IgD-negative memory B cell (primary cell): ENCODE results near the gene KIAA0319L. TPM values are rescaled to one million over a fixed set of nuclear protein-coding genes. Genes with fewer than 3 reads are reported as not detected.
"Not testable (repeated sequence)": the region's sequence is repeated elsewhere in the genome, so short reads cannot be mapped to it uniquely, and the experiment has no call there.

ENCODE experiments used
- H3K27ac Mint-ChIP-seq, 3 donors: one replicate each; pipeline ENCODE4 v1.8.0; 2020 to 2022; ENCODE audit warnings: mild to moderate bottlenecking in 3 of 3, mixed read lengths in 3 of 3, moderate library complexity in 1 of 3
- H3K27me3 Mint-ChIP-seq: one replicate; pipeline ENCODE4 v1.8.0; 2021; ENCODE audit warnings: mixed read lengths
- H3K36me3 Mint-ChIP-seq: one replicate; pipeline ENCODE4 v1.8.0; 2020; ENCODE audit warnings: mild to moderate bottlenecking, mixed read lengths
- H3K4me1 Mint-ChIP-seq, 3 donors: one replicate each; pipeline ENCODE4 v1.8.0; 2020 to 2022; ENCODE audit warnings: mixed read lengths in 3 of 3, mild to moderate bottlenecking in 1 of 3
- H3K4me3 Mint-ChIP-seq, 4 donors: one replicate each; pipeline ENCODE4 v1.8.0; 2020 to 2022; ENCODE audit warnings: mild to moderate bottlenecking in 4 of 4, mixed read lengths in 4 of 4, moderate library complexity in 3 of 4
- H3K9me3 Mint-ChIP-seq, 3 donors: one replicate each; pipeline ENCODE4 v1.8.0; 2020 to 2021; ENCODE audit warnings: mixed read lengths in 3 of 3, mild to moderate bottlenecking in 1 of 3
- polyA plus RNA-seq: library from polyadenylated mRNA; unstranded; fragments of 300-500 nt; fragmentation: Illumina TruSeq; gene quantifications from one replicate; pipeline ENCODE4 v1.2.3, GENCODE V29; 2021

Gene KIAA0319L
- polyA plus RNA-seq, 1 donor from 2014 or later, result 25.2 TPM

DNA sequence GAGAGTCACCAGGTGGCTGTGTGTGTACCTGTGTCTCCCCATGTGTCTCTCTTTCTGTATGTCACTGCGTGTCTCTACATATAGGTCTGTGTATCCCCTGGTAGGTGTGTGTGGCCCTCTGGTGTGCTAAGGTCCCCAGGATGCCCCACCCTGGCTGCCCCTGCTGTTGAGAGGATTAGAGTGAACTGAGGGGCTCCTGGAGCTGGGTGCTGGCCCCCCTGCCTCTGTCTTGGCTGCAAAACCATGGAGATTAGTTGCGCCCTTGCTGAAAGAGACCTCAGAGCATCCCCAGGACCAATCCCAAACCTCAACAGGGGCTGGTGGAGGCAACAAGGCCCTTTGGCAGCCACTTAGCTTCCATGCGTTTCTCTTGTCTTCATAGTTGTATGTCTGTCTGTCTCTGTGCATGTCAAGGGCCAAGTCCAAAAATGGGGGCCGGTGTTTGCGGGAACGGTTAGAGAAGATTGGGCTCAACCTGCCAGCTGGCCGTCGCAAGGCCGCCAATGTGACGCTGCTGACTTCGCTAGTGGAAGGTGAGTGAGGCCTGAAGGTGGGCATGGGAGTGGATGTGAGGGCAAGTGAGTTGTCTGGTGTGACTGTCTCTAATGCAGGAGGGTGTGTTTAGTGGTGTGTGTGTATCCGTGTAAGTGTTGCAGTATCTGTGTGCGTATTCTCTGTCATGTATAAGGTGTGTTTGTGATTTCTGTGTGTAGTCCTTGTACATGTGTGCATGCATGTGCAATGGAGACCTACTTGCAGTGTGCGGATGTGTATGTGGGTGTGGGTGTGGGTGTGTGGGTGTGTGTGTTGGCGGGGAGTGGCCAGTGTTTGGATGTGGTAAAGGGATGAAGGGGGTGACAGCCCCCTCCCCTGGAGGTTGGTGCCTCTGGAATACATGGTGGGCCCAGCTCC, 32.6 kb upstream of the KIAA0319L start:
- peaks cover 5% of the 10 kb centered on the region for H3K36me3 Mint-ChIP-seq
- H3K27ac Mint-ChIP-seq, result peak overlapping the region in 1 of 3 donors; percentile 13
- no peaks in the 10 kb centered on the region for H3K9me3 Mint-ChIP-seq
- peaks cover 0 to 1% (median 0%) of the 10 kb centered on the region in 3 donors for H3K4me1 Mint-ChIP-seq
- H3K27me3 Mint-ChIP-seq, result no peaks in the 10 kb centered on the region
- no peak overlapping the region for H3K4me3 Mint-ChIP-seq

DNA sequence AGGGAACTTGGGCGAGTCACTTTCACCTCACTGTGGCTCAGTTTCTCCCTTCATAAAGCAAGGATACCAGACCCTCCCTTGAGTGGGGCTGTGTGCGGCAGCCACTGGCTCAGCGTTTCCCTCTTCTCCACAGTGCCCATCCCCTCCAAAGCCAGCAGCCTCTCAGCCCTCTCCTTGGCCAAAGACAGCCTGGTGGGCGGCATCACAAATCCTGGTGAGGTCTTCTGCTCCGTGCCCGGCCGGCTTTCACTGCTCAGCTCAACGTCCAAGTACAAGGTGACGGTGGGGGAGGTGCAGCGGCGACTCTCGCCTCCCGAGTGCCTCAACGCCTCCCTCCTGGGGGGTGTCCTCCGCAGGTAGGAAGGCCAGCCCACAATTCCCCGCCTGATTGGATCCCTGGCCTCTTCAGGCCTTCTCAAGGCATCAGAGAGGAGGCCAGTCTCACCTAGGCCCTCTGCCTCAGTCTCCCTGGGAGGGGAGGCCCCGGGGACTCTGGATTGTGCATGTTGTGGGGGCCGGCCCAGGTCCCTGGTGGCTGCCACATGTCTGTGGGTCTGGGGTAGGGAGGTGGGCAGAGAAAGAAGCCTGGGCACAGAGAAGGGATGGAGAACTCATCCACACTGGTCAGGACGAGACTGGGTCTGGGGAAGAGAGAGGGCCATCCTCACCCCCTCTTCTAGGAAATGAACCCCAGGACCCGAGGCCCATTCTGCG, 31.2 kb upstream of the KIAA0319L start:
- no peaks in the 10 kb centered on the region for H3K27me3 Mint-ChIP-seq
- peaks cover 0 to 1% (median 0%) of the 10 kb centered on the region in 3 donors for H3K4me1 Mint-ChIP-seq
- peaks cover 5% of the 10 kb centered on the region for H3K36me3 Mint-ChIP-seq
- H3K27ac Mint-ChIP-seq, result no peak overlapping the region
- no peaks in the 10 kb centered on the region for H3K9me3 Mint-ChIP-seq
- H3K4me3 Mint-ChIP-seq, result peak overlapping the region in 1 of 4 donors; percentile 41

DNA sequence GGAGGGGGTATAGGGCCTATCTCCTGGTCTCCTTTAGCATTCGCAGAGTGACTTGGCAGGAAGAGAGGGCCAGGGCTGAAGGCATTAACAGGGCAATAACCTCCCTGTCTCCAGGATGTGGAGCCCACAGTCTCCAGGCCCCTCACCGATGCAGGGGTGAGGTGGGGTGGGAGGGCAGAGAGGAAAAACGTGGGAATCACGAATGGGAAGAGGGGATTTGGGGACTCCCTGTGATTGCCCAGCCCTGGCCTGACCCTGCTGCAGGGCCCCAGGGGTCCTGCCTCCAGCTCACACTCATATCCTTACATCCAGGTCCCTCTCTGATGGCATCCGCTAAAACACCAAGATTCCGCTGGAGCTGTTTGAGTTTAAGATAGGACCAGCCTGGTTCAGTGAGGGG, 30.5 kb upstream of the KIAA0319L start:
- Mint-ChIP-seq H3K4me1 (peaks cover 0 to 3% (median 0%) of the 10 kb centered on the region in 3 donors), H3K9me3 (no peaks in the 10 kb centered on the region), H3K4me3 (no peak overlapping the region), H3K27me3 (no peaks in the 10 kb centered on the region), H3K36me3 (peaks cover 5% of the 10 kb centered on the region), H3K27ac (no peak overlapping the region)

DNA sequence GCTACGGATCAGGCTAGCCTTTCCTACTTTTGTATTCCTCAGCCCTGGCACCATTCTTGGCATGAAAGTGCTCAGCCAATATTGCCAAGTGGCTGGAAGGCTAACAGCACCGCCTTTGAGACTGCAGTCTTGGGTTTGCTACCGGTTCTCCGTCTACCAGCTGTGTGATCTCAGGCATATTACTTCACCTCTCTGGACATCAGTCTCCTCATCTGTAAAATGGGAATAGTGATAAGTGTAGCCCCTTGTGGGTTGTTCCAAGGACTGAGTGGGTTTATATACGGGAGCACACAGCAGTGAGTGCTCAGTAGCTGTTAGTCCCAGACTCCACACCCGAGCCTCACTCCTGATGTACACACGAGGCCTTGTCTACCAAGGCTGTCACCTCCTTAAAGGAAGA, 29.6 kb upstream of the KIAA0319L start:
- peaks cover 5% of the 10 kb centered on the region for H3K36me3 Mint-ChIP-seq
- H3K4me1 Mint-ChIP-seq, result peaks cover 0 to 3% (median 0%) of the 10 kb centered on the region in 3 donors
- no peaks in the 10 kb centered on the region for H3K27me3 Mint-ChIP-seq
- no peak overlapping the region for H3K4me3 Mint-ChIP-seq
- no peaks in the 10 kb centered on the region for H3K9me3 Mint-ChIP-seq
- no peak overlapping the region for H3K27ac Mint-ChIP-seq

DNA sequence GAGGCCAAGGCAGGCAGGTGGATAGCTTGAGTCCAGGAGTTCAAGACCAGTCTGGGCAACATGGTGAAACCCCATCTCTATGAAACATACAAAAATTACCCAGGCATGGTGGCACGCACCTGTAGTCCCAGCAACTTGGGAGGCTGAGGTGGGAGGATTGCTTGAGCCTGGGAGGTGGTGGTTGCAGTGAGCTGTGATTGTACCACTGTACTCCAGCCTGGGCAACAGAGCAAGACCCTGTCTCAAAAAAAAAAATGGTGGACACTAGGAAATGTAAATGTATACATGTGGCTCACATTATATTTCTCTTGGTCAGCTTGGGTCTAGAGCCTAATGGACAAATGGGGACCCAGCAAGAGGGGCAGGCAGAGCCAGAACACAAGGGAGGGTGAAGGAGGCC, 28.6 kb upstream of the KIAA0319L start:
- not testable (repeated sequence) for H3K27ac Mint-ChIP-seq, H3K9me3 Mint-ChIP-seq, H3K36me3 Mint-ChIP-seq, H3K27me3 Mint-ChIP-seq, H3K4me3 Mint-ChIP-seq, H3K4me1 Mint-ChIP-seq

DNA sequence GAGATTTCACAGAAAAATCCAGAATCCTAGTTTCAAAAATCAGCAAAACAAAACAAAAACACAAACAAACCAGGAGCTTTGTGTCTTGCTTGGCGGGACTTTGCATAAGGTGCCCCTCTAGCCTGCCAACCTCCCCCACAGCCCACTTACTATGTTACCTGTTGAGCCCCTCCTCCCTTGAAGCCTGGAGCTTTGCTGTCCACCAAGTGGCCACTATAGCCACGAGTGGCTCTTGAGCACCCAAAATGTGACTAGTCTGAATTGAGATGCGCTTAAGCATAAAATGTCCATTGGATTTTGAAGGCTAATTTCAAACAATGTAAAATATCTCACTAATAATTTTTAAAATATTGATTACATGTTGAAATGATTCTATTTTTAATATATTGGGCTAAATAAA, 28.1 kb upstream of the KIAA0319L start:
- Mint-ChIP-seq H3K27me3 (no peaks in the 10 kb centered on the region), H3K4me1 (peaks cover 0 to 5% (median 5%) of the 10 kb centered on the region in 3 donors)

DNA sequence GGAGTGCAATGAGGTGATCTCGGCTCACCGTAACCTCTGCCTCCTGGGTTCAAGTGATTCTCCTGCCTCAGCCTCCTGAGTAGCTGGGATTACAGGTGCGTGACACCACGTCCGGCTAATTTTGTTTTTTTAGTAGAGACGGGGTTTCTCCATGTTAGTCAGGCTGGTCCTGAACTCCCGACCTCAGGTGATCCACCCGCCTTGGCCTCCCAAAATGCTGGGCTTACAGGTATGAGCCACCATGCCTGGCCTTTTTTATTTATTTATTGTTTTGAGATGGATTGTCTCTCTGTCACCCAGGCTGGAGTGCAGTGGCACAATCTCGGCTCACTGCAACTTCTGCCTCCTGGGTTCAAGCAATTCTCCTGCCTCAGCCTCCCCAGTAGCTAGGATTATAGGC, 24.4 kb upstream of the KIAA0319L start:
- H3K9me3 Mint-ChIP-seq, H3K27me3 Mint-ChIP-seq, H3K36me3 Mint-ChIP-seq: not testable (repeated sequence)
- H3K4me1 Mint-ChIP-seq, result peaks cover 6 to 13% (median 13%) of the 10 kb centered on the region in 3 donors
- peak overlapping the region in 2 of 4 donors; percentile 23 to 45 for H3K4me3 Mint-ChIP-seq
- H3K27ac Mint-ChIP-seq, result peak overlapping the region in 1 of 3 donors; percentile 19

More for the DNA sequence above, 28.1 kb upstream of the KIAA0319L start:
- Mint-ChIP-seq H3K27ac (no peak overlapping the region), H3K4me3 (no peak overlapping the region), H3K36me3 (peaks cover 5% of the 10 kb centered on the region), H3K9me3 (no peaks in the 10 kb centered on the region)

DNA sequence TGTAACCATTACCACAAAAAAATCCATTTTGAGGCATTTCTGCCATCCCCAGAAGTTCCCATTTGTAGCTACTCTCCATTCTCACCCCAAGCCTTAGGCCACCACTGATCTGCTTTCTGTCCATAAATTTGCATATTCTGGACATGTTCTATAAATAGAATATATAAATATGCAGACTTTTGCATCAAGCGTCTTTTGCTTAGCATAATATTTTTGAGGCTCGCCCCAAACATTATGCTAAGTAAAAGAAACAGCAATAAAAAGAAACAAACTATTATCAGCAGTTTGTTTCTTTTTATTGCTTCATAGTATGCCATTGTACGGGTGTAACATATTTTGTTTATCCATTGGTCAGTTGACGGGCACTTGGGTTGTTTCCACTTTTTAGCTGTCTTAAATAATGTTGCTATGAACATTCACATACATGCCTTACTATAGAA, 23.8 kb upstream of the KIAA0319L start:
- H3K27ac Mint-ChIP-seq, result peak overlapping the region in 1 of 3 donors; percentile 39
- H3K4me1 Mint-ChIP-seq, result peaks cover 10 to 16% (median 13%) of the 10 kb centered on the region in 3 donors

DNA sequence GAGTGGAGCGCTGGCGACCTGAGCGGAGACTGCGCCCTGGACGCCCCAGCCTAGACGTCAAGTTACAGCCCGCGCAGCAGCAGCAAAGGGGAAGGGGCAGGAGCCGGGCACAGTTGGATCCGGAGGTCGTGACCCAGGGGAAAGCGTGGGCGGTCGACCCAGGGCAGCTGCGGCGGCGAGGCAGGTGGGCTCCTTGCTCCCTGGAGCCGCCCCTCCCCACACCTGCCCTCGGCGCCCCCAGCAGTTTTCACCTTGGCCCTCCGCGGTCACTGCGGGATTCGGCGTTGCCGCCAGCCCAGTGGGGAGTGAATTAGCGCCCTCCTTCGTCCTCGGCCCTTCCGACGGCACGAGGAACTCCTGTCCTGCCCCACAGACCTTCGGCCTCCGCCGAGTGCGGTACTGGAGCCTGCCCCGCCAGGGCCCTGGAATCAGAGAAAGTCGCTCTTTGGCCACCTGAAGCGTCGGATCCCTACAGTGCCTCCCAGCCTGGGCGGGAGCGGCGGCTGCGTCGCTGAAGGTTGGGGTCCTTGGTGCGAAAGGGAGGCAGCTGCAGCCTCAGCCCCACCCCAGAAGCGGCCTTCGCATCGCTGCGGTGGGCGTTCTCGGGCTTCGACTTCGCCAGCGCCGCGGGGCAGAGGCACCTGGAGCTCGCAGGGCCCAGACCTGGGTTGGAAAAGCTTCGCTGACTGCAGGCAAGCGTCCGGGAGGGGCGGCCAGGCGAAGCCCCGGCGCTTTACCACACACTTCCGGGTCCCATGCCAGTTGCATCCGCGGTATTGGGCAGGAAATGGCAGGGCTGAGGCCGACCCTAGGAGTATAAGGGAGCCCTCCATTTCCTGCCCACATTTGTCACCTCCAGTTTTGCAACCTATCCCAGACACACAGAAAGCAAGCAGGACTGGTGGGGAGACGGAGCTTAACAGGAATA, 20.1 kb upstream of the KIAA0319L start:
- Mint-ChIP-seq H3K27me3 (peaks cover 9% of the 10 kb centered on the region), H3K4me3 (peak overlapping the region; percentile 71 to 98 (median 87)), H3K4me1 (peaks cover 10 to 16% (median 11%) of the 10 kb centered on the region in 3 donors), H3K36me3 (peaks cover 3% of the 10 kb centered on the region), H3K27ac (peak overlapping the region in 2 of 3 donors; percentile 88 to 89), H3K9me3 (peaks cover 0 to 2% (median 0%) of the 10 kb centered on the region in 3 donors)

More for the DNA sequence above, 23.8 kb upstream of the KIAA0319L start:
- H3K36me3 Mint-ChIP-seq, result no peaks in the 10 kb centered on the region
- no peaks in the 10 kb centered on the region for H3K27me3 Mint-ChIP-seq
- peaks cover 0 to 2% (median 0%) of the 10 kb centered on the region in 3 donors for H3K9me3 Mint-ChIP-seq
- peak overlapping the region in 1 of 4 donors; percentile 23 for H3K4me3 Mint-ChIP-seq

DNA sequence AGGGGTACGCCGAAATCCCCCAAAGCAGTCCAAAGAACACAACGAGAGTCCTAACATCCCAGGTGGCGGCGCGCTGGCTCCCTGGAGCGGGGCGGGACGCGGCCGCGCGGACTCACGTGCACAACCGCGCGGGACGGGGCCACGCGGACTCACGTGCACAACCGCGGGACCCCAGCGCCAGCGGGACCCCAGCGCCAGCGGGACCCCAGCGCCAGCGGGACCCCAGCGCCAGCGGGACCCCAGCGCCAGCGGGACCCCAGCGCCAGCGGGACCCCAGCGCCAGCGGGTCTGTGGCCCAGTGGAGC, 19.5 kb upstream of the KIAA0319L start:
- H3K4me1 Mint-ChIP-seq, result peaks cover 10 to 16% (median 11%) of the 10 kb centered on the region in 3 donors
- peak overlapping the region in 2 of 3 donors; percentile 80 to 89 for H3K27ac Mint-ChIP-seq
- H3K4me3 Mint-ChIP-seq, result peak overlapping the region; percentile 71 to 98 (median 88)
- not testable (repeated sequence) for H3K9me3 Mint-ChIP-seq, H3K36me3 Mint-ChIP-seq
- peaks cover 11% of the 10 kb centered on the region for H3K27me3 Mint-ChIP-seq

DNA sequence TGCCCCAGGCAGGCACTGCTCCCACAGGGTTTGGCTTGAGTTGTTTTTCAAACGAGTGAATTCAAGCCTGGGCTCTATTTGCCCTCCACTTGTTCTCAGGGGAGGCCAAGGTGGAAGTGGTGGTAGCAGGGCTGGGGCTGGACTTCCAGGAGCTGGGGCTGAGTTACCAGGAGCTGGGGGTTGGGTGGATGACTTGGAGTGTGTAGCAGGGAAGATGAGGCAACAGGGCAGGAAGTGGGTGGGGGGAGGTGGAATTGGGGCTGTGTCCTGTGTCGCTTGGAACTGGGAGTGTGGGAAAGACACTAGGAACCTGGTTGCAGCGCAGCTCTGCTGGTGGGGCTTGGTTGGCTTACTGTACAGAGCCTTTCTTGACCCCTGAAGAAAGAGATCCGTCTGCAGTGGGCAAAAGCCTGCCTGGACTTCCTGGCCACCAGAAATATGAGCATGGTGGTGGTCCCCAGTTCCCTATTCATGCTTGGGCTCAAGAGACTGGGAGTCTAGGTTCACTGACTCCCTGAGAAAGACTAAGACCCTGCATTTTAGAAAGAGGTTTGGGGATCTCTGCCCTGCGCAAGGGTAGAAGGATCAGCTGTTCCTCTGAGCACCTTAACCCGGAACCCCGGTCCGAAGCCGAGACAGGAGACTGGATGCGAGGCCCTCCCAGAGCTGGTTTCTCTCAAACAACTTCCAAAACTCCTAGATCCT, 19.0 kb upstream of the KIAA0319L start:
- Mint-ChIP-seq H3K4me3 (peak overlapping the region; percentile 71 to 96 (median 88)), H3K27me3 (peaks cover 15% of the 10 kb centered on the region), H3K27ac (peak overlapping the region in 2 of 3 donors; percentile 80 to 89), H3K4me1 (peaks cover 10 to 16% (median 11%) of the 10 kb centered on the region in 3 donors), H3K36me3 (peaks cover 3% of the 10 kb centered on the region), H3K9me3 (peaks cover 0 to 2% (median 0%) of the 10 kb centered on the region in 3 donors)

DNA sequence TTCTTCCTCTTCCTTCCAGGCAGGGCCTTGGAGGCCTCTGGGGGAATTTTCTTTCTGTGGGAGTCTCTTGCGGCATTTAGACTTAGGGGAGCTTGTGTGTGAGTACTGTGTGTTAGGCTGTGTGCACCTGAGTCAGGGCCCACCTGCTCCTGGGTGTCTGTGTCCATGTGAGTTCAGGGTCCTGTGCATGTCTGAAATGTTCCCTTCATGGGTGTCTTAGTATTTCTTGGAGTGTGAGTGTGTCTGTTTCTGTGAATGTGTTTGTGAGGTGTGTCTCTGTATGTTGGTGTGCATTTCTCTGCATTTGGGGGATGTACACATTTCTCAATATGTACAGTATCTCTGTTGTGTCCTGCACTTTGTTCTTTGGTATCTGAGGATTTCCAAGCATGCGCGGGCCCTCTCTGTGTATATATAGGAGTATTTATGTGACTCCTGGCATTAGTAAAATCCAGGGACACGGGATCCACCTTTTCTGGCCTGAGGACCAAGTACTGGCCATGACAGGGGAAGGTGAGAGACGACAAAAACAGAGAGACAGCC, 18.3 kb upstream of the KIAA0319L start:
- peaks cover 18% of the 10 kb centered on the region for H3K27me3 Mint-ChIP-seq
- H3K27ac Mint-ChIP-seq, result peak overlapping the region in 2 of 3 donors; percentile 10 to 18
- peaks cover 0 to 2% (median 0%) of the 10 kb centered on the region in 3 donors for H3K9me3 Mint-ChIP-seq
- peaks cover 3% of the 10 kb centered on the region for H3K36me3 Mint-ChIP-seq
- H3K4me1 Mint-ChIP-seq, result peaks cover 9 to 10% (median 10%) of the 10 kb centered on the region in 3 donors
- peak overlapping the region; percentile 6 to 71 (median 62) for H3K4me3 Mint-ChIP-seq

DNA sequence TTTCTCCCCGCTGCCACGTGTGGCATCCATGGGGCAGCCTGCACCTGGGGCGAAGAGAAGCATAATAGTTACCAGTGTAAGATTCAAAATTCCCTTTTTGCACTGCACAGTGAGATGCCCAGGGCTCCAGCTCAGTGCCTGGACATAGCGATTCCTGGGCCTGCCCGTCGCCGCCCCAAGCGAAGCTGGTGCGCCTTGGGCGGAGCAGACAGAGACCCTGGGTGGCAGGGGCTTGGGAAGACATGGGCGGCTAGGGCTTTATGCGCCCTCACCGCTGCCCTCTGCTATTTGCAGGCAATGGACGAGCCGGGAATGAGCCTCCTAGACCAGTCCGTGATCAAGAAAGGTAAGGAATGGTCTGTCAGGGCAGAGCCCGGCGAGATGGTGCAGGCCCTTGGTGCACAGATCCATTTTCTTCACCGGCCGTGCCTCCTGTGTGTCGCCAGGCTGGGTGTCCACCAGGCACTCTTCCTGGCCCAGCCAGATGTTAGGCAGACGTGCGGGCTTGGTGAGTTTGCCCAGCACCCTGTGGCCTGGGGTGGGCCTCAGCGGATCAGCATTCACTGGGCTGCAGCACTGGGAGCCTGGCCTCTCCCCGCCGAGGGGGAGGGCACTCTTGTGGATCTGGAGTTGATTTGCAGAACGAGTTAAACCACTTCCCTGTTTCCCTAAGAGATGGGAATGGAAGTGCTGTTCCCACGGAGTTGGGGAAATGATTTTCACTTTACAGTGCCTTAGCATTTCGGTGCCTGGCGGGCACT, 17.6 kb upstream of the KIAA0319L start:
- Mint-ChIP-seq H3K27me3 (peaks cover 18% of the 10 kb centered on the region), H3K9me3 (peaks cover 0 to 2% (median 0%) of the 10 kb centered on the region in 3 donors), H3K27ac (no peak overlapping the region), H3K36me3 (peaks cover 3% of the 10 kb centered on the region), H3K4me1 (peaks cover 9 to 10% (median 10%) of the 10 kb centered on the region in 3 donors), H3K4me3 (peak overlapping the region in 2 of 4 donors; percentile 58 to 71)
